DND-41 (cell line): ENCODE measurements around the gene SPEG.

Experiments
- EZH2 ChIP-seq: IDR thresholded peaks from 3 replicates; pipeline ENCODE4 v1.6.1; 2012; ENCODE audit warnings: borderline replicate concordance, low read depth, mild to moderate bottlenecking, moderate library complexity, low read length, inconsistent platforms; ENCODE audit not compliant: severe bottlenecking
- TF ChIP-seq, protein P1 (sequence below): IDR thresholded peaks from 2 replicates; pipeline ENCODE4 v1.5.1; 2012; ENCODE audit warnings: borderline replicate concordance, low read length, moderate library complexity, mild to moderate bottlenecking; ENCODE audit not compliant: poor library complexity, severe bottlenecking; ENCODE audit errors: extremely low read depth

DNA sequence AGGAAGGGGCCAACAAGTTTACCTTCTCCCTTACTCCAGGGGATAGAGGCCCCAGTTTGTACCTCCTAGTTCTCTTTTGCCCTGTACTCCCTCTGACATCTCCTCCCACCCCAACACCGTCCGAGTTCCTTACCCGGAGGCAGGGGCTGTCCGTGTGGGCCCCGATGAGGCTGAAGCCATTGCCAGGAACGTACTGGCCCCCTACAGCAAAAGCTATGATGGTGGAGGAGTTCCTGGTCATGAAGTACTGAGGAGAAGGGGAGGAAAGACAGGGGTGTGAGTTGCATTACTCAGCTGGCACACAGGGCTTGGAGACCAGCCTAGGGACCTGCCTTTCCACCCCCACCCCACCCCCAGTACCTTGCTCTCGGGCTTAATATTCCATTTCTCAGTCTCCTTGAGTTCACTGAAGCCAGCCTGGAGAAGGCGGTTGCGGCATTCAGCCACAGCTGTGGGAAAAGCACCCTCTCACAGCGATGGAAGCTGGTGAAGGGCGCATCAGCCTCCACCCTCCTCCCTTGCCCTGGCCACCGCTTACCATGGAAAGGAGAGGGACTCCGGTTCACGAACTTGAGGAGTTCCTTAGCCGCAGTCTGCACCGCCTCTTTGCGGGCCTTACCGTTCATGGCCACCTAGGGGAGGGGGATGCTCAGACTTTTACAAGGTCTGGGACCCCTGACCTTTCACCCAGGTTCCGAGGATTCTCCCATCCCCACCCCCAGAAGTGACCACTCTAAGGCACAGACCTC, 47.9 kb upstream of the SPEG start:
- TF ChIP-seq EZH2: no peak
- TF ChIP-seq, protein P1, sequence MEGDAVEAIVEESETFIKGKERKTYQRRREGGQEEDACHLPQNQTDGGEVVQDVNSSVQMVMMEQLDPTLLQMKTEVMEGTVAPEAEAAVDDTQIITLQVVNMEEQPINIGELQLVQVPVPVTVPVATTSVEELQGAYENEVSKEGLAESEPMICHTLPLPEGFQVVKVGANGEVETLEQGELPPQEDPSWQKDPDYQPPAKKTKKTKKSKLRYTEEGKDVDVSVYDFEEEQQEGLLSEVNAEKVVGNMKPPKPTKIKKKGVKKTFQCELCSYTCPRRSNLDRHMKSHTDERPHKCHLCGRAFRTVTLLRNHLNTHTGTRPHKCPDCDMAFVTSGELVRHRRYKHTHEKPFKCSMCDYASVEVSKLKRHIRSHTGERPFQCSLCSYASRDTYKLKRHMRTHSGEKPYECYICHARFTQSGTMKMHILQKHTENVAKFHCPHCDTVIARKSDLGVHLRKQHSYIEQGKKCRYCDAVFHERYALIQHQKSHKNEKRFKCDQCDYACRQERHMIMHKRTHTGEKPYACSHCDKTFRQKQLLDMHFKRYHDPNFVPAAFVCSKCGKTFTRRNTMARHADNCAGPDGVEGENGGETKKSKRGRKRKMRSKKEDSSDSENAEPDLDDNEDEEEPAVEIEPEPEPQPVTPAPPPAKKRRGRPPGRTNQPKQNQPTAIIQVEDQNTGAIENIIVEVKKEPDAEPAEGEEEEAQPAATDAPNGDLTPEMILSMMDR: no peak
